ENCODE measurements around the gene RNLS.

Gene RNLS

GRCh38 chr10:88431103-88431502 is 152.0 kb downstream of the RNLS start:
- no peak for DNase-seq (ENCODE audit: low read depth in 2 of 2)

GRCh38 chr10:88428976-88429375 is 154.1 kb downstream of the RNLS start:
- DNase-seq (ENCODE audit: low read depth in 2 of 2), result no peak

GRCh38 chr10:88428442-88428841 is 154.7 kb downstream of the RNLS start:
- no peak for DNase-seq (ENCODE audit: low read depth in 2 of 2)

- DNase-seq (ENCODE audit: low read depth in 2 of 2), result no peak
Measured at GRCh38 chr10:88427024-88427423, 156.1 kb downstream of the RNLS start.

- DNase-seq (ENCODE audit: low read depth in 2 of 2), result no peak
Measured at GRCh38 chr10:88424881-88425280, 158.2 kb downstream of the RNLS start.

GRCh38 chr10:88423732-88424131 is 159.4 kb downstream of the RNLS start:
- DNase-seq (ENCODE audit: low read depth in 2 of 2), result no peak

GRCh38 chr10:88421590-88421989 is 161.5 kb downstream of the RNLS start:
- no peak for DNase-seq (ENCODE audit: low read depth in 2 of 2)

- no peak for DNase-seq (ENCODE audit: low read depth in 2 of 2)
Measured at GRCh38 chr10:88418871-88419270, 164.2 kb downstream of the RNLS start.

- no peak for DNase-seq (ENCODE audit: low read depth in 2 of 2)
Measured at GRCh38 chr10:88417387-88418030, 165.6 kb downstream of the RNLS start.

GRCh38 chr10:88416801-88417200 is 166.3 kb downstream of the RNLS start:
- DNase-seq (ENCODE audit: low read depth in 2 of 2), result no peak

- DNase-seq (ENCODE audit: low read depth in 2 of 2), result no peak
Measured at GRCh38 chr10:88415533-88416130, 167.5 kb downstream of the RNLS start.

- DNase-seq (ENCODE audit: low read depth in 2 of 2), result no peak
Measured at GRCh38 chr10:88413412-88413811, 169.7 kb downstream of the RNLS start.

- no peak for DNase-seq (ENCODE audit: low read depth in 2 of 2)
Measured at GRCh38 chr10:88411772-88412349, 171.3 kb downstream of the RNLS start.

GRCh38 chr10:88409824-88410223 is 173.3 kb downstream of the RNLS start:
- DNase-seq (ENCODE audit: low read depth in 2 of 2), result no peak

- DNase-seq (ENCODE audit: low read depth in 2 of 2), result no peak
Measured at GRCh38 chr10:88409236-88409635, 173.9 kb downstream of the RNLS start.

GRCh38 chr10:88408096-88408495 is 175.0 kb downstream of the RNLS start:
- no peak for DNase-seq (ENCODE audit: low read depth in 2 of 2)

- no peak for DNase-seq (ENCODE audit: low read depth in 2 of 2)
Measured at GRCh38 chr10:88404133-88404532, 179.0 kb downstream of the RNLS start.

GRCh38 chr10:88401671-88402347 is 181.3 kb downstream of the RNLS start:
- DNase-seq (ENCODE audit: low read depth in 2 of 2), result no peak

- no peak for DNase-seq (ENCODE audit: low read depth in 2 of 2)
Measured at GRCh38 chr10:88399240-88399639, 183.9 kb downstream of the RNLS start.

- no peak for DNase-seq (ENCODE audit: low read depth in 2 of 2)
Measured at GRCh38 chr10:88395677-88396076, 187.4 kb downstream of the RNLS start.

- no peak for DNase-seq (ENCODE audit: low read depth in 2 of 2)
Measured at GRCh38 chr10:88392222-88392621, 190.9 kb downstream of the RNLS start.

- no peak for DNase-seq (ENCODE audit: low read depth in 2 of 2)
Measured at GRCh38 chr10:88390041-88390440, 193.1 kb downstream of the RNLS start.

- DNase-seq (ENCODE audit: low read depth in 2 of 2), result no peak
Measured at GRCh38 chr10:88389456-88389855, 193.7 kb downstream of the RNLS start.

Measured in stimulated activated CD8-positive, alpha-beta memory T cell treated with anti-CD3 and anti-CD28 coated beads, Interleukin-7, amount 100 ng/mL, for 4 hours (primary cell).